ENCODE data around the gene SHB.

DNA sequence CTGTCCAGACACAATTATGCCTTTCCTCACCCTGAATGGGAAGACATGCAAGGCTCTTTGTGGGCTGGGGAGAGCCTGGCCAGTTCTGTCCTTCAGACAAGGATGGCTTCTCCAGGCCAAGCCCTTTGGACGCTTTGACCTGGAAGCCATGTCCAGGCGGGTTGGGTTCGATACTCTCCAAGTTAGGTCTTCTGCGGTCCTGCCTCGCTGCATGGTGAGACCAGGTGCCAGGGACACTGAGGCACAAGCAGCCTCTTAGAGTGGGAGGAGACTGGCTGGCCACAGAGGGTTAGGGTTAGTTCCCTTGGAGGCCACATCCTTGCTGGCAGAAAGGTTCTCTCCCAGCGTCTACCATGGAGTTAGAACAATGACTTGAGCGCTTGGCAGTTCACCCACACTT is 67.6 kb downstream of the SHB start:
- TF ChIP-seq, protein P1, sequence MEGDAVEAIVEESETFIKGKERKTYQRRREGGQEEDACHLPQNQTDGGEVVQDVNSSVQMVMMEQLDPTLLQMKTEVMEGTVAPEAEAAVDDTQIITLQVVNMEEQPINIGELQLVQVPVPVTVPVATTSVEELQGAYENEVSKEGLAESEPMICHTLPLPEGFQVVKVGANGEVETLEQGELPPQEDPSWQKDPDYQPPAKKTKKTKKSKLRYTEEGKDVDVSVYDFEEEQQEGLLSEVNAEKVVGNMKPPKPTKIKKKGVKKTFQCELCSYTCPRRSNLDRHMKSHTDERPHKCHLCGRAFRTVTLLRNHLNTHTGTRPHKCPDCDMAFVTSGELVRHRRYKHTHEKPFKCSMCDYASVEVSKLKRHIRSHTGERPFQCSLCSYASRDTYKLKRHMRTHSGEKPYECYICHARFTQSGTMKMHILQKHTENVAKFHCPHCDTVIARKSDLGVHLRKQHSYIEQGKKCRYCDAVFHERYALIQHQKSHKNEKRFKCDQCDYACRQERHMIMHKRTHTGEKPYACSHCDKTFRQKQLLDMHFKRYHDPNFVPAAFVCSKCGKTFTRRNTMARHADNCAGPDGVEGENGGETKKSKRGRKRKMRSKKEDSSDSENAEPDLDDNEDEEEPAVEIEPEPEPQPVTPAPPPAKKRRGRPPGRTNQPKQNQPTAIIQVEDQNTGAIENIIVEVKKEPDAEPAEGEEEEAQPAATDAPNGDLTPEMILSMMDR (IDR thresholded peaks at IDR 0.05; ENCODE audit: low read depth, low read length): no peak
- no peak for TF ChIP-seq EZH2phosphoT487 (IDR thresholded peaks at IDR 0.05; ENCODE audit: low read depth)
